B cell (primary cell): ENCODE measurements around the gene SPOCK3. TPM values are rescaled to one million over a fixed set of nuclear protein-coding genes. Genes with fewer than 3 reads are reported as not detected.

ENCODE experiments used
- ATAC-seq: fragments of 200-7000 bp; cut with Tn5 transposase; one replicate; pipeline ENCODE4 v1.10.0; 2021; ENCODE audit warnings: low read depth, mild to moderate bottlenecking, moderate number of reproducible peaks, moderate library complexity
- CTCF ChIA-PET: fragments of 350-600 bp; sonication (Branson Sonifier 250); formaldehyde crosslinking; loops from one replicate; lab custom pipeline; 2021; ENCODE audit warnings: antibody characterized with exemption, inconsistent platforms; lab: Charles Lee
- POLR2A ChIA-PET: fragments of 350-600 bp; sonication (Branson Sonifier 250); formaldehyde crosslinking; loops from one replicate; lab custom pipeline; 2021; ENCODE audit warnings: antibody characterized with exemption; lab: Charles Lee
- DNase-seq: peaks from one replicate; pipeline ENCODE4 v3.0.0; 2013
- H2AFZ ChIP-seq: 2 replicates; pipeline ENCODE4 v1.6.1; 2012; ENCODE audit warnings: mild to moderate bottlenecking, low read depth, low read length; ENCODE audit not compliant: insufficient read depth, poor library complexity, severe bottlenecking
- H3K27ac ChIP-seq, 2 donors: 1 replicate in 1 of 2; 2 replicates in 1 of 2; pipeline ENCODE4 v1.5.1; 2012 to 2013; ENCODE audit warnings: low read length in 2 of 2, mild to moderate bottlenecking in 2 of 2, moderate library complexity in 1 of 2
- H3K27me3 ChIP-seq, 4 experiments: fragments of 200-600 bp in 1 of 4; sonication (generic) in 1 of 4; replicated peaks in 1 of 4; 1 replicate in 2 of 4; 2 replicates in 2 of 4; pipeline versions ENCODE4 v1.6.1 to v1.7.0; 2013 to 2016; ENCODE audit warnings: low read length in 3 of 4, mild to moderate bottlenecking in 2 of 4, mixed read lengths in 1 of 4, moderate library complexity in 1 of 4; ENCODE audit not compliant: insufficient read depth in 4 of 4, control insufficient read depth in 3 of 4; ENCODE audit errors: control extremely low read depth in 1 of 4
- H3K36me3 ChIP-seq, 2 experiments: replicated peaks in 1 of 2; 1 replicate in 1 of 2; 2 replicates in 1 of 2; pipeline versions ENCODE4 v1.6.1 to v1.7.1; 2013; ENCODE audit warnings: low read length in 1 of 2; ENCODE audit not compliant: insufficient read depth in 2 of 2, control insufficient read depth in 1 of 2; ENCODE audit errors: control extremely low read depth in 1 of 2, extremely low read depth in 1 of 2
- H3K4me1 ChIP-seq, 2 donors: fragments of 200-600 bp in 1 of 2; sonication (generic) in 1 of 2; 1 replicate in 1 of 2; 2 replicates in 1 of 2; pipeline versions ENCODE4 v1.5.1 to v1.6.1; 2013 to 2017; ENCODE audit warnings: low read length in 2 of 2; ENCODE audit not compliant: control insufficient read depth in 2 of 2, insufficient read depth in 2 of 2
- H3K4me2 ChIP-seq: replicated peaks from 2 replicates; pipeline ENCODE3; 2012; ENCODE audit warnings: mild to moderate bottlenecking, low read depth, low read length; ENCODE audit not compliant: poor library complexity, severe bottlenecking
- H3K4me3 ChIP-seq, 5 experiments: fragments of 200-600 bp in 1 of 5; sonication (generic) in 1 of 5; 1 replicate in 3 of 5; 2 replicates in 2 of 5; pipeline versions ENCODE4 v1.5.1 to v1.7.0; 2011 to 2016; ENCODE audit warnings: low read length in 4 of 5, mild to moderate bottlenecking in 4 of 5, low read depth in 2 of 5, control low read depth in 1 of 5, moderate library complexity in 1 of 5; ENCODE audit not compliant: insufficient read depth in 1 of 5; ENCODE audit errors: control extremely low read depth in 1 of 5, extremely low read depth in 1 of 5
- H3K79me2 ChIP-seq: fragments of 200-600 bp; sonication (generic); one replicate; pipeline ENCODE4 v1.6.0; 2016; ENCODE audit warnings: low read length; ENCODE audit not compliant: control insufficient read depth, insufficient read depth
- H3K9ac ChIP-seq: fragments of 200-600 bp; sonication (generic); 2 replicates; pipeline ENCODE4 v1.6.1; 2017; ENCODE audit warnings: mild to moderate bottlenecking, low read length, moderate library complexity
- H3K9me3 ChIP-seq, 3 donors: one replicate each; pipeline versions ENCODE4 v1.6.1 to v1.7.1; 2013; ENCODE audit warnings: low read length in 2 of 3; ENCODE audit not compliant: control insufficient read depth in 2 of 3, insufficient read depth in 1 of 3; ENCODE audit errors: control extremely low read depth in 1 of 3
- H4K20me1 ChIP-seq: 2 replicates; pipeline ENCODE4 v1.6.0; 2012; ENCODE audit warnings: mild to moderate bottlenecking, low read length; ENCODE audit not compliant: insufficient read depth, control insufficient read depth, poor library complexity, severe bottlenecking
- H3K27ac Mint-ChIP-seq: one replicate; pipeline ENCODE4 v1.8.0; 2021; ENCODE audit warnings: mixed read lengths
- H3K27me3 Mint-ChIP-seq: one replicate; pipeline ENCODE4 v1.8.0; 2021; ENCODE audit warnings: mixed read lengths
- H3K4me1 Mint-ChIP-seq: one replicate; pipeline ENCODE4 v1.8.0; 2021; ENCODE audit warnings: mixed read lengths
- H3K4me3 Mint-ChIP-seq: one replicate; pipeline ENCODE4 v1.8.0; 2021; ENCODE audit warnings: mixed read lengths
- H3K9me3 Mint-ChIP-seq: one replicate; pipeline ENCODE4 v1.8.0; 2022; ENCODE audit warnings: mixed read lengths; ENCODE audit not compliant: insufficient read depth
- CTCF ChIP-seq: fragments of 200-600 bp; IDR thresholded peaks from one replicate; pipeline ENCODE4 v1.8.0; 2022; ENCODE audit warnings: antibody characterized with exemption, mild to moderate bottlenecking
- EZH2 ChIP-seq: IDR thresholded peaks from 2 replicates; pipeline ENCODE4 v1.6.1; 2012; ENCODE audit warnings: borderline replicate concordance, low read depth, mild to moderate bottlenecking, moderate library complexity, low read length; ENCODE audit not compliant: insufficient read depth, poor library complexity, severe bottlenecking
- WGBS: methylation state at CpG from one replicate; pipeline ENCODE4 v1.1.5; 2013; ENCODE audit warnings: missing lambda C conversion rate; ENCODE audit not compliant: insufficient coverage; 5-methylcytosine and 5-hydroxymethylcytosine counted together
- intact Hi-C: fragments of 100-400 bp; cut with micrococcal nuclease; formaldehyde crosslinking; loops from one replicate; pipeline ENCODE4 v1.10.0; 2022
- polyA plus RNA-seq: library from polyadenylated mRNA; depleted of rRNA; stranded (reverse); fragments of >200 nt; gene quantifications from 2 replicates; pipeline ENCODE4 v1.2.3, GENCODE V29; 2012
- total RNA-seq, 2 donors: library from RNA; stranded (reverse); fragments of 120-200 nt in 1 of 2; gene quantifications; 1 replicate in 1 of 2; 2 replicates in 1 of 2; pipeline versions ENCODE4 v1.2.3 to v1.2.4, GENCODE V29; 2013 to 2022

SPOCK3 gene
- total and polyA plus RNA-seq, 2 donors (not counting 1 experiment from before 2014, with no cell fraction given): not detected

GRCh38 chr4:167183036-167183435 is 51.3 kb downstream of the SPOCK3 start:
- CTCF ChIA-PET: no interaction called here
- peaks cover 2% of the 10 kb centered on the region for H3K9me3 Mint-ChIP-seq

GRCh38 chr4:167177925-167178324 is 56.4 kb downstream of the SPOCK3 start:
- ATAC-seq (no peak), DNase-seq (no peak)
- no peaks in the 10 kb centered on the region for H3K4me1 ChIP-seq
- H3K4me2 ChIP-seq: no peak overlapping the region
- intact Hi-C loops: no loop called here
- POLR2A ChIA-PET: no interaction called here
- H3K27ac Mint-ChIP-seq: no peak overlapping the region
- no peaks in the 10 kb centered on the region for H3K27me3 ChIP-seq
- no peaks in the 10 kb centered on the region for H3K4me1 Mint-ChIP-seq
- CTCF ChIA-PET: no interaction called here
- H3K79me2 ChIP-seq: no peaks in the 10 kb centered on the region
- no peaks in the 10 kb centered on the region for H3K9me3 Mint-ChIP-seq
- H3K27me3 Mint-ChIP-seq: no peaks in the 10 kb centered on the region
- no peak overlapping the region for H2AFZ ChIP-seq
- no peak for TF ChIP-seq EZH2
- H3K9me3 ChIP-seq: no peaks in the 10 kb centered on the region
- H3K27ac ChIP-seq: no peak overlapping the region
- no peaks in the 10 kb centered on the region for H4K20me1 ChIP-seq
- H3K9ac ChIP-seq: no peak overlapping the region
- H3K36me3 ChIP-seq: no peaks in the 10 kb centered on the region
- no peak overlapping the region for H3K4me3 ChIP-seq
- no CpG with 5 or more reads among the region's 1 CpG for WGBS
- H3K4me3 Mint-ChIP-seq: no peak overlapping the region

More at GRCh38 chr4:167183036-167183435, 51.3 kb downstream of the SPOCK3 start:
- no peaks in the 10 kb centered on the region for H3K4me1 Mint-ChIP-seq
- H3K4me3 Mint-ChIP-seq: no peak overlapping the region
- POLR2A ChIA-PET: no interaction called here
- Histone ChIP-seq H3K79me2 (no peaks in the 10 kb centered on the region), H2AFZ (no peak overlapping the region), H4K20me1 (no peaks in the 10 kb centered on the region), H3K27ac (no peak overlapping the region), H3K9ac (no peak overlapping the region), H3K4me2 (no peak overlapping the region), H3K4me1 (no peaks in the 10 kb centered on the region), H3K36me3 (no peaks in the 10 kb centered on the region), H3K9me3 (no peaks in the 10 kb centered on the region), H3K4me3 (no peak overlapping the region), H3K27me3 (no peaks in the 10 kb centered on the region)
- intact Hi-C loops: no loop called here
- no peak overlapping the region for H3K27ac Mint-ChIP-seq
- TF ChIP-seq CTCF: no peak
- TF ChIP-seq EZH2: no peak
- ATAC-seq (no peak), DNase-seq (no peak)
- no peaks in the 10 kb centered on the region for H3K27me3 Mint-ChIP-seq
